ENCODE results near the gene RBPMS2.

GRCh38 chr15:64717130-64717529 is 58.3 kb downstream of the RBPMS2 start:
- TF ChIP-seq, protein P1, sequence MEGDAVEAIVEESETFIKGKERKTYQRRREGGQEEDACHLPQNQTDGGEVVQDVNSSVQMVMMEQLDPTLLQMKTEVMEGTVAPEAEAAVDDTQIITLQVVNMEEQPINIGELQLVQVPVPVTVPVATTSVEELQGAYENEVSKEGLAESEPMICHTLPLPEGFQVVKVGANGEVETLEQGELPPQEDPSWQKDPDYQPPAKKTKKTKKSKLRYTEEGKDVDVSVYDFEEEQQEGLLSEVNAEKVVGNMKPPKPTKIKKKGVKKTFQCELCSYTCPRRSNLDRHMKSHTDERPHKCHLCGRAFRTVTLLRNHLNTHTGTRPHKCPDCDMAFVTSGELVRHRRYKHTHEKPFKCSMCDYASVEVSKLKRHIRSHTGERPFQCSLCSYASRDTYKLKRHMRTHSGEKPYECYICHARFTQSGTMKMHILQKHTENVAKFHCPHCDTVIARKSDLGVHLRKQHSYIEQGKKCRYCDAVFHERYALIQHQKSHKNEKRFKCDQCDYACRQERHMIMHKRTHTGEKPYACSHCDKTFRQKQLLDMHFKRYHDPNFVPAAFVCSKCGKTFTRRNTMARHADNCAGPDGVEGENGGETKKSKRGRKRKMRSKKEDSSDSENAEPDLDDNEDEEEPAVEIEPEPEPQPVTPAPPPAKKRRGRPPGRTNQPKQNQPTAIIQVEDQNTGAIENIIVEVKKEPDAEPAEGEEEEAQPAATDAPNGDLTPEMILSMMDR (conservative IDR thresholded peaks at IDR 0.05 in 1 of 2, IDR thresholded peaks at IDR 0.05 in 1 of 2; ENCODE audit: extremely low read depth in 1 of 2, insufficient read depth in 1 of 2, low read depth in 1 of 2, low read length in 2 of 2) = no peak
- no peak for TF ChIP-seq EZH2 (IDR thresholded peaks at IDR 0.05; ENCODE audit: borderline replicate concordance, low read length)
